ENCODE data around the gene PSME3.

GRCh38 chr17:42878924-42879595, 45.9 kb downstream of the PSME3 start:
- TF ChIP-seq CTCF (conservative IDR thresholded peaks at IDR 0.05; ENCODE audit: low read depth, low read length) = no peak
- no peak for TF ChIP-seq EZH2 (IDR thresholded peaks at IDR 0.05; ENCODE audit: borderline replicate concordance, low read depth, low read length, poor library complexity, severe bottlenecking)

Measured in A673 (cell line).